ENCODE measurements around the gene TMEM89. TPM values are rescaled to one million over a fixed set of nuclear protein-coding genes. Genes with fewer than 3 reads are reported as not detected.
A peak's percentile ranks its signal among the peaks of the same experiment; 100 is the strongest.

Gene TMEM89
- total and polyA plus RNA-seq, 2 of the 13 experiments (the other 11 are each of a cell fraction or from before 2014, with no cell fraction given), result 0.31 to 0.59 TPM

- TF ChIP-seq ZNF556 (CRISPR knock-in tag; IDR thresholded peaks at IDR 0.05; ENCODE audit: borderline replicate concordance) (peak; percentile 75; the same call in 1 of the 2 replicates), RNF219 (CRISPR knock-in tag; IDR thresholded peaks at IDR 0.05) (no peak), PHB2 (IDR thresholded peaks at IDR 0.05; ENCODE audit: partially characterized antibody) (no peak), THAP7 (CRISPR knock-in tag; IDR thresholded peaks at IDR 0.05) (peak; percentile 58; the same call in 1 of the 2 replicates), KDM2A (CRISPR knock-in tag; IDR thresholded peaks at IDR 0.05; ENCODE audit: borderline replicate concordance, low read depth) (peak; percentile 72; the same call in 1 of the 2 replicates), MAF1 (CRISPR knock-in tag; IDR thresholded peaks at IDR 0.05; ENCODE audit: borderline replicate concordance) (no peak), ATF5 (CRISPR knock-in tag; IDR thresholded peaks at IDR 0.05; ENCODE audit: low read depth) (peak; percentile 56; the same call in 1 of the 2 replicates), ATF4 (CRISPR knock-in tag; IDR thresholded peaks at IDR 0.05) (peak in 1 of 2 experiments; percentile 67; a peak in 2 of 4 replicates), NFYB (CRISPR knock-in tag; IDR thresholded peaks at IDR 0.05) (peak; percentile 96), ZNF180 (CRISPR knock-in tag; IDR thresholded peaks at IDR 0.05; ENCODE audit: borderline replicate concordance, low read depth) (no peak), ZNF652 (CRISPR knock-in tag; IDR thresholded peaks at IDR 0.05; ENCODE audit: borderline replicate concordance, low read depth) (peak; percentile 98), ZBTB42 (CRISPR knock-in tag; IDR thresholded peaks at IDR 0.05) (no peak; the same call in 1 of the 2 replicates), IKZF1 (IDR thresholded peaks at IDR 0.05) (no peak), AKNA (CRISPR knock-in tag; IDR thresholded peaks at IDR 0.05; ENCODE audit: borderline replicate concordance) (no peak)
Observed at GRCh38 chr3:48635222-48636021, 13.9 kb upstream of the TMEM89 start, which contains the start of gene SLC26A6 (continued).
